Endothelial cell (in vitro differentiated cells): ENCODE measurements around the gene CRTC3. TPM values are rescaled to one million over a fixed set of nuclear protein-coding genes. Genes with fewer than 3 reads are reported as not detected.

Source experiments
- DNase-seq: peaks from one replicate; pipeline ENCODE4 v3.0.0; 2021; ENCODE audit warnings: low spot score
- H3K27ac Mint-ChIP-seq: one replicate; pipeline ENCODE4 v1.8.0; 2021; ENCODE audit warnings: mixed read lengths, inconsistent platforms; ENCODE audit not compliant: unreplicated experiment
- H3K27me3 Mint-ChIP-seq: one replicate; pipeline ENCODE4 v1.8.0; 2021; ENCODE audit warnings: mild to moderate bottlenecking, moderate library complexity, mixed read lengths, inconsistent platforms; ENCODE audit not compliant: unreplicated experiment
- H3K36me3 Mint-ChIP-seq: one replicate; pipeline ENCODE4 v1.8.0; 2021; ENCODE audit warnings: mild to moderate bottlenecking, low read depth, mixed read lengths, inconsistent platforms; ENCODE audit not compliant: unreplicated experiment
- H3K4me1 Mint-ChIP-seq: one replicate; pipeline ENCODE4 v1.8.0; 2021; ENCODE audit warnings: mild to moderate bottlenecking, mixed read lengths, inconsistent platforms; ENCODE audit not compliant: unreplicated experiment
- H3K4me3 Mint-ChIP-seq: one replicate; pipeline ENCODE4 v1.8.0; 2021; ENCODE audit warnings: mild to moderate bottlenecking, mixed read lengths, inconsistent platforms; ENCODE audit not compliant: unreplicated experiment
- H3K9me3 Mint-ChIP-seq: one replicate; pipeline ENCODE4 v1.8.0; 2021; ENCODE audit warnings: mixed read lengths, inconsistent platforms; ENCODE audit not compliant: unreplicated experiment
- CTCF ChIP-seq: fragments of 200-600 bp; sonication (generic); IDR thresholded peaks from one replicate; pipeline ENCODE4 v1.5.0; 2021; ENCODE audit warnings: antibody characterized with exemption; ENCODE audit not compliant: unreplicated experiment
- total RNA-seq: library from RNA; stranded (reverse); fragmentation: NEBNext Ultra II Directional; extraction: Animal tissue kit (Norgen Biotek cat#: 25700); gene quantifications from one replicate; pipeline ENCODE4 v1.2.1, GENCODE V29; 2021; ENCODE audit not compliant: unreplicated experiment

Gene CRTC3
- total RNA-seq, 1 donor from 2014 or later: 27.1 TPM

GRCh38 chr15:90582553-90582952 is 52.8 kb downstream of the CRTC3 start:
- no peak overlapping the region for H3K27ac Mint-ChIP-seq
- no peaks in the 10 kb centered on the region for H3K9me3 Mint-ChIP-seq
- no peaks in the 10 kb centered on the region for H3K27me3 Mint-ChIP-seq
- no peak for TF ChIP-seq CTCF
- DNase-seq: no peak
- peaks cover 10% of the 10 kb centered on the region for H3K4me1 Mint-ChIP-seq
- no peaks in the 10 kb centered on the region for H3K36me3 Mint-ChIP-seq
- H3K4me3 Mint-ChIP-seq: no peak overlapping the region

GRCh38 chr15:90583471-90584252 is 53.9 kb downstream of the CRTC3 start:
- Mint-ChIP-seq H3K4me1 (peaks cover 10% of the 10 kb centered on the region), H3K27me3 (no peaks in the 10 kb centered on the region), H3K9me3 (no peaks in the 10 kb centered on the region), H3K36me3 (no peaks in the 10 kb centered on the region), H3K27ac (peak overlapping the region; percentile 36), H3K4me3 (no peak overlapping the region)
- TF ChIP-seq CTCF: no peak
- DNase-seq: no peak

- peaks cover 10% of the 10 kb centered on the region for H3K4me1 Mint-ChIP-seq
- TF ChIP-seq CTCF: no peak
- no peaks in the 10 kb centered on the region for H3K9me3 Mint-ChIP-seq
- DNase-seq: no peak
- H3K27ac Mint-ChIP-seq: no peak overlapping the region
- H3K4me3 Mint-ChIP-seq: no peak overlapping the region
- H3K36me3 Mint-ChIP-seq: no peaks in the 10 kb centered on the region
- H3K27me3 Mint-ChIP-seq: no peaks in the 10 kb centered on the region
These were observed 55.1 kb downstream of the CRTC3 start for GRCh38 chr15:90584841-90585240.

- Mint-ChIP-seq H3K9me3 (no peaks in the 10 kb centered on the region), H3K27ac (no peak overlapping the region), H3K4me1 (peaks cover 10% of the 10 kb centered on the region), H3K4me3 (no peak overlapping the region), H3K36me3 (no peaks in the 10 kb centered on the region), H3K27me3 (no peaks in the 10 kb centered on the region)
- no peak for DNase-seq
- no peak for TF ChIP-seq CTCF
These were observed 56.1 kb downstream of the CRTC3 start for GRCh38 chr15:90585863-90586262.

- no peaks in the 10 kb centered on the region for H3K27me3 Mint-ChIP-seq
- no peak for DNase-seq
- no peak overlapping the region for H3K4me3 Mint-ChIP-seq
- peaks cover 4% of the 10 kb centered on the region for H3K4me1 Mint-ChIP-seq
- H3K9me3 Mint-ChIP-seq: no peaks in the 10 kb centered on the region
- H3K36me3 Mint-ChIP-seq: no peaks in the 10 kb centered on the region
- TF ChIP-seq CTCF: no peak
- no peak overlapping the region for H3K27ac Mint-ChIP-seq
These were observed 57.2 kb downstream of the CRTC3 start for GRCh38 chr15:90586948-90587347.
